MM.1S (cell line): ENCODE results near the gene S100A16.
"Not testable (repeated sequence)": the region's sequence is repeated elsewhere in the genome, so short reads cannot be mapped to it uniquely, and the experiment has no call there.

Source experiments
- DNase-seq: peaks from one replicate; pipeline ENCODE4 v3.0.0-alpha.2; 2015
- H2AFZ ChIP-seq: fragments of 300-600 bp; sonication (generic); 2 replicates; pipeline ENCODE4 v1.6.0; 2016; ENCODE audit warnings: antibody characterized with exemption, low read length
- H3F3A ChIP-seq: fragments of 300-600 bp; sonication (generic); 2 replicates; pipeline ENCODE4 v1.6.1; 2016; ENCODE audit warnings: mild to moderate bottlenecking, antibody characterized with exemption, low read length, moderate library complexity, mixed read lengths; ENCODE audit not compliant: insufficient read depth
- H3K27ac ChIP-seq: fragments of 300-600 bp; sonication (generic); 2 replicates; pipeline ENCODE4 v1.5.1; 2016; ENCODE audit warnings: mild to moderate bottlenecking, low read length
- H3K27me3 ChIP-seq: fragments of 300-600 bp; sonication (generic); replicated peaks from 2 replicates; pipeline ENCODE4 v1.6.0; 2016; ENCODE audit warnings: low read length; ENCODE audit not compliant: insufficient read depth
- H3K36me3 ChIP-seq: fragments of 300-600 bp; sonication (generic); replicated peaks from 2 replicates; pipeline ENCODE4 v1.6.1; 2016; ENCODE audit warnings: mild to moderate bottlenecking, low read length, mixed read lengths; ENCODE audit not compliant: insufficient read depth
- H3K4me1 ChIP-seq: fragments of 300-600 bp; sonication (generic); 2 replicates; pipeline ENCODE4 v1.6.1; 2016; ENCODE audit warnings: low read length, mixed read lengths
- H3K4me2 ChIP-seq: fragments of 300-600 bp; sonication (generic); 2 replicates; pipeline ENCODE4 v1.6.0; 2016; ENCODE audit warnings: low read depth, low read length
- H3K4me3 ChIP-seq: fragments of 300-600 bp; sonication (generic); 2 replicates; pipeline ENCODE4 v1.5.1; 2016; ENCODE audit warnings: low read length, mixed read lengths
- H3K79me2 ChIP-seq: fragments of 300-600 bp; sonication (generic); 2 replicates; pipeline ENCODE4 v1.6.1; 2016; ENCODE audit warnings: mixed run types, low read length, mixed read lengths
- H3K9ac ChIP-seq: fragments of 300-600 bp; sonication (generic); 2 replicates; pipeline ENCODE4 v1.6.1; 2016; ENCODE audit warnings: low read length, mixed read lengths
- H3K9me2 ChIP-seq: fragments of 300-600 bp; sonication (generic); replicated peaks from 2 replicates; pipeline ENCODE4 v1.6.1; 2016; ENCODE audit warnings: mild to moderate bottlenecking, low read length, mixed read lengths; ENCODE audit not compliant: insufficient read depth
- H3K9me3 ChIP-seq: fragments of 300-600 bp; sonication (generic); replicated peaks from 2 replicates; pipeline ENCODE4 v1.6.1; 2016; ENCODE audit warnings: mild to moderate bottlenecking, low read length, mixed read lengths; ENCODE audit not compliant: insufficient read depth
- H4K20me1 ChIP-seq: fragments of 300-600 bp; sonication (generic); 2 replicates; pipeline ENCODE4 v1.6.1; 2016; ENCODE audit warnings: mild to moderate bottlenecking, low read length, moderate library complexity, mixed read lengths; ENCODE audit not compliant: insufficient read depth
- CTCF ChIP-seq: fragments of 300-600 bp; sonication (generic); IDR thresholded peaks from 2 replicates; pipeline ENCODE4 v1.5.1; 2016; ENCODE audit warnings: antibody characterized with exemption, low read length, mixed read lengths
- EZH2 ChIP-seq: fragments of 300-600 bp; sonication (generic); optimal IDR thresholded peaks from 2 replicates; pipeline ENCODE3; 2017; ENCODE audit warnings: low read depth, mild to moderate bottlenecking, antibody characterized with exemption, low read length, mixed read lengths
- EZH2phosphoT487 ChIP-seq: fragments of 300-600 bp; sonication (generic); IDR thresholded peaks from 2 replicates; pipeline ENCODE4 v1.6.1; 2018; ENCODE audit warnings: antibody characterized with exemption, low read length

The S100A16 gene

GRCh38 chr1:153598309-153599172 lies 14.4 kb downstream of the S100A16 start:
- Histone ChIP-seq H3K9me3 (no peaks in the 10 kb centered on the region), H3K9me2 (no peaks in the 10 kb centered on the region), H2AFZ (peak overlapping the region; percentile 73), H3K27me3 (no peaks in the 10 kb centered on the region), H3K79me2 (no peaks in the 10 kb centered on the region), H3F3A (no peaks in the 10 kb centered on the region), H3K36me3 (no peaks in the 10 kb centered on the region), H3K27ac (peak overlapping the region; percentile 52), H4K20me1 (no peaks in the 10 kb centered on the region), H3K4me3 (no peak overlapping the region), H3K9ac (peak overlapping the region; percentile 20; the same call in 1 of the 2 replicates), H3K4me1 (peaks cover 8% of the 10 kb centered on the region), H3K4me2 (peak overlapping the region; percentile 28; the same call in 1 of the 2 replicates)
- peak; percentile 76 for DNase-seq
- TF ChIP-seq CTCF: no peak
- no peak for TF ChIP-seq EZH2
- no peak for TF ChIP-seq EZH2phosphoT487

GRCh38 chr1:153597206-153597605 lies 15.7 kb downstream of the S100A16 start:
- Histone ChIP-seq H4K20me1 (no peaks in the 10 kb centered on the region), H3K4me3 (no peak overlapping the region), H3K79me2 (no peaks in the 10 kb centered on the region), H3K9me2 (no peaks in the 10 kb centered on the region), H3K9me3 (no peaks in the 10 kb centered on the region), H2AFZ (no peak overlapping the region), H3K9ac (no peak overlapping the region), H3F3A (no peaks in the 10 kb centered on the region), H3K27ac (no peak overlapping the region), H3K4me1 (peaks cover 8% of the 10 kb centered on the region), H3K4me2 (no peak overlapping the region), H3K27me3 (no peaks in the 10 kb centered on the region), H3K36me3 (no peaks in the 10 kb centered on the region)
- DNase-seq: no peak
- TF ChIP-seq EZH2 (no peak), EZH2phosphoT487 (no peak)

- Histone ChIP-seq H4K20me1 (no peaks in the 10 kb centered on the region), H3K79me2 (no peaks in the 10 kb centered on the region), H3K4me1 (no peaks in the 10 kb centered on the region), H3K9ac (no peak overlapping the region), H3K9me3 (no peaks in the 10 kb centered on the region), H2AFZ (no peak overlapping the region), H3K9me2 (no peaks in the 10 kb centered on the region), H3K27ac (no peak overlapping the region), H3F3A (no peaks in the 10 kb centered on the region), H3K4me3 (no peak overlapping the region), H3K27me3 (no peaks in the 10 kb centered on the region), H3K4me2 (no peak overlapping the region), H3K36me3 (no peaks in the 10 kb centered on the region)
- DNase-seq: no peak
- TF ChIP-seq EZH2: no peak
- no peak for TF ChIP-seq CTCF
- TF ChIP-seq EZH2phosphoT487: no peak
Observed at GRCh38 chr1:153592748-153593147, 20.2 kb downstream of the S100A16 start.

GRCh38 chr1:153588482-153588881 lies 24.5 kb downstream of the S100A16 start:
- Histone ChIP-seq H3K9me3 (no peaks in the 10 kb centered on the region), H3K79me2 (no peaks in the 10 kb centered on the region), H4K20me1 (no peaks in the 10 kb centered on the region), H3K4me1 (no peaks in the 10 kb centered on the region), H3K9ac (no peak overlapping the region), H3K4me3 (no peak overlapping the region), H3K27ac (no peak overlapping the region), H2AFZ (no peak overlapping the region), H3K27me3 (no peaks in the 10 kb centered on the region), H3K9me2 (no peaks in the 10 kb centered on the region), H3K4me2 (no peak overlapping the region), H3F3A (no peaks in the 10 kb centered on the region), H3K36me3 (no peaks in the 10 kb centered on the region)
- no peak for DNase-seq
- no peak for TF ChIP-seq EZH2
- no peak for TF ChIP-seq CTCF
- TF ChIP-seq EZH2phosphoT487: no peak

GRCh38 chr1:153588033-153588432 lies 24.9 kb downstream of the S100A16 start:
- H3F3A ChIP-seq, H3K36me3 ChIP-seq, H3K9me3 ChIP-seq, H3K27ac ChIP-seq, H3K4me1 ChIP-seq, H3K9me2 ChIP-seq, H3K9ac ChIP-seq, H3K4me2 ChIP-seq, DNase-seq, H3K4me3 ChIP-seq, H2AFZ ChIP-seq, H3K27me3 ChIP-seq, H4K20me1 ChIP-seq, H3K79me2 ChIP-seq: not testable (repeated sequence)
